HepG2 (cell line): Measurements from ENCODE around the gene PRR14. TPM values are rescaled to one million over a fixed set of nuclear protein-coding genes. Genes with fewer than 3 reads are reported as not detected.

Experiments
- ARNT2 ChIP-seq: sonication (generic); formaldehyde crosslinking; IDR thresholded peaks from 2 replicates; pipeline ENCODE4 v1.8.0; 2022; ENCODE audit warnings: mild to moderate bottlenecking, low read depth, missing genetic modification reagents, moderate library complexity
- BORCS8-MEF2B ChIP-seq: sonication (generic); formaldehyde crosslinking; IDR thresholded peaks from 2 replicates; pipeline ENCODE4 v1.8.0; 2022; ENCODE audit warnings: mild to moderate bottlenecking, missing genetic modification reagents
- BRD4 ChIP-seq: sonication (generic); formaldehyde crosslinking; IDR thresholded peaks from 2 replicates; pipeline ENCODE4 v1.4.0; 2020; ENCODE audit warnings: missing genetic modification reagents
- CENPX ChIP-seq: sonication (generic); formaldehyde crosslinking; IDR thresholded peaks from 2 replicates; pipeline ENCODE4 v1.9.0; 2021; ENCODE audit warnings: mild to moderate bottlenecking, missing genetic modification reagents, moderate library complexity
- HHEX ChIP-seq: IDR thresholded peaks from 2 replicates; pipeline ENCODE4 v1.6.1; 2016; ENCODE audit warnings: control low read depth
- MYPOP ChIP-seq: sonication (generic); formaldehyde crosslinking; IDR thresholded peaks from 2 replicates; pipeline ENCODE4 v1.8.1; 2023; ENCODE audit warnings: mild to moderate bottlenecking, moderate library complexity, missing genetic modification reagents
- NPAS2 ChIP-seq: sonication (generic); formaldehyde crosslinking; IDR thresholded peaks from 2 replicates; pipeline ENCODE4 v1.8.0; 2022; ENCODE audit warnings: mild to moderate bottlenecking, missing genetic modification reagents, borderline replicate concordance
- TRIM22 ChIP-seq: fragments of 450-650 bp; IDR thresholded peaks from 2 replicates; pipeline ENCODE4 v1.6.1; 2017
- WIZ ChIP-seq: sonication (generic); formaldehyde crosslinking; IDR thresholded peaks from 2 replicates; pipeline ENCODE4 v1.5.1; 2020; ENCODE audit warnings: mild to moderate bottlenecking, missing genetic modification reagents
- ZBED4 ChIP-seq: sonication (generic); formaldehyde crosslinking; IDR thresholded peaks from 2 replicates; pipeline ENCODE4 v1.4.0; 2020; ENCODE audit warnings: missing genetic modification reagents, borderline replicate concordance
- ZBTB1 ChIP-seq: sonication (generic); formaldehyde crosslinking; IDR thresholded peaks from 2 replicates; pipeline ENCODE4 v1.4.0; 2020; ENCODE audit warnings: missing genetic modification reagents, borderline replicate concordance
- ZNF383 ChIP-seq: sonication (generic); formaldehyde crosslinking; IDR thresholded peaks from 2 replicates; pipeline ENCODE4 v1.4.0; 2020; ENCODE audit warnings: missing genetic modification reagents, mild to moderate bottlenecking, borderline replicate concordance
- ZNF543 ChIP-seq: sonication (generic); formaldehyde crosslinking; IDR thresholded peaks from 2 replicates; pipeline ENCODE4 v1.4.0; 2020; ENCODE audit warnings: mild to moderate bottlenecking, missing genetic modification reagents
- ZNF672 ChIP-seq: sonication (generic); formaldehyde crosslinking; IDR thresholded peaks from 2 replicates; pipeline ENCODE4 v1.8.1; 2022; ENCODE audit warnings: missing genetic modification reagents
- ZSCAN25 ChIP-seq: sonication (generic); formaldehyde crosslinking; IDR thresholded peaks from 2 replicates; pipeline ENCODE4 v1.8.0; 2022; ENCODE audit warnings: mild to moderate bottlenecking, missing genetic modification reagents
- polyA plus RNA-seq, 8 experiments: library from polyadenylated mRNA; depleted of rRNA in 3 of 8; stranded (reverse) in 7 of 8; unstranded in 1 of 8; fragments of >200 nt; fragmentation: Illumina TruSeq in 4 of 8; extraction: Trizol in 4 of 8; gene quantifications; 2 replicates each; pipeline versions ENCODE4 v1.2.1 to v1.2.3, GENCODE V29; 2011 to 2016; ENCODE audit warnings: low read depth in 4 of 8, missing spikeins in 1 of 8, mixed read lengths in 1 of 8; ENCODE audit not compliant: insufficient read depth in 1 of 8
- total RNA-seq, 5 experiments: library from RNA; depleted of rRNA; stranded (reverse); fragments of >200 nt; fragmentation: Illumina TruSeq; extraction: Trizol; gene quantifications; 2 replicates each; pipeline ENCODE4 v1.2.3, GENCODE V29; 2016; ENCODE audit warnings: low read depth in 1 of 5
- TF ChIP-seq, protein P1 (sequence below): sonication (generic); formaldehyde crosslinking; IDR thresholded peaks from 2 replicates; pipeline ENCODE4 v1.9.0; 2021; ENCODE audit warnings: missing genetic modification reagents, mild to moderate bottlenecking, borderline replicate concordance
- TF ChIP-seq, protein P2 (sequence below): sonication (generic); formaldehyde crosslinking; IDR thresholded peaks from 2 replicates; pipeline ENCODE4 v1.4.0; 2020; ENCODE audit warnings: missing genetic modification reagents

Gene PRR14
- total and polyA plus RNA-seq, 2 of the 13 experiments (the other 11 are each of a cell fraction or from before 2014, with no cell fraction given) = 8.4 to 11.0 TPM

- TF ChIP-seq ZBED4 (CRISPR knock-in tag) = no peak; the same call in 1 of the 2 replicates
- TF ChIP-seq ZSCAN25 (CRISPR knock-in tag) = no peak; the same call in 1 of the 2 replicates
- no peak for TF ChIP-seq BRD4 (CRISPR knock-in tag)
- no peak for TF ChIP-seq BORCS8-MEF2B (CRISPR knock-in tag)
- no peak for TF ChIP-seq ZNF672 (CRISPR knock-in tag)
- TF ChIP-seq ZNF543 (CRISPR knock-in tag) = no peak
- TF ChIP-seq NPAS2 = no peak
- TF ChIP-seq ZNF383 (CRISPR knock-in tag) = no peak
- peak; percentile 37; the same call in 1 of the 2 replicates for TF ChIP-seq ARNT2 (CRISPR knock-in tag)
- TF ChIP-seq, protein P1, sequence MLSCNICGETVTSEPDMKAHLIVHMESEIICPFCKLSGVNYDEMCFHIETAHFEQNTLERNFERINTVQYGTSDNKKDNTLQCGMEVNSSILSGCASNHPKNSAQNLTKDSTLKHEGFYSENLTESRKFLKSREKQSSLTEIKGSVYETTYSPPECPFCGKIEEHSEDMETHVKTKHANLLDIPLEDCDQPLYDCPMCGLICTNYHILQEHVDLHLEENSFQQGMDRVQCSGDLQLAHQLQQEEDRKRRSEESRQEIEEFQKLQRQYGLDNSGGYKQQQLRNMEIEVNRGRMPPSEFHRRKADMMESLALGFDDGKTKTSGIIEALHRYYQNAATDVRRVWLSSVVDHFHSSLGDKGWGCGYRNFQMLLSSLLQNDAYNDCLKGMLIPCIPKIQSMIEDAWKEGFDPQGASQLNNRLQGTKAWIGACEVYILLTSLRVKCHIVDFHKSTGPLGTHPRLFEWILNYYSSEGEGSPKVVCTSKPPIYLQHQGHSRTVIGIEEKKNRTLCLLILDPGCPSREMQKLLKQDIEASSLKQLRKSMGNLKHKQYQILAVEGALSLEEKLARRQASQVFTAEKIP (CRISPR knock-in tag) = no peak
- peak; percentile 68; the same call in 1 of the 2 replicates for TF ChIP-seq MYPOP (CRISPR knock-in tag)
- TF ChIP-seq ZBTB1 (CRISPR knock-in tag) = no peak
- no peak for TF ChIP-seq WIZ (CRISPR knock-in tag)
- TF ChIP-seq HHEX (CRISPR knock-in tag) = no peak
- TF ChIP-seq CENPX = no peak
- no peak for TF ChIP-seq TRIM22
- TF ChIP-seq, protein P2, sequence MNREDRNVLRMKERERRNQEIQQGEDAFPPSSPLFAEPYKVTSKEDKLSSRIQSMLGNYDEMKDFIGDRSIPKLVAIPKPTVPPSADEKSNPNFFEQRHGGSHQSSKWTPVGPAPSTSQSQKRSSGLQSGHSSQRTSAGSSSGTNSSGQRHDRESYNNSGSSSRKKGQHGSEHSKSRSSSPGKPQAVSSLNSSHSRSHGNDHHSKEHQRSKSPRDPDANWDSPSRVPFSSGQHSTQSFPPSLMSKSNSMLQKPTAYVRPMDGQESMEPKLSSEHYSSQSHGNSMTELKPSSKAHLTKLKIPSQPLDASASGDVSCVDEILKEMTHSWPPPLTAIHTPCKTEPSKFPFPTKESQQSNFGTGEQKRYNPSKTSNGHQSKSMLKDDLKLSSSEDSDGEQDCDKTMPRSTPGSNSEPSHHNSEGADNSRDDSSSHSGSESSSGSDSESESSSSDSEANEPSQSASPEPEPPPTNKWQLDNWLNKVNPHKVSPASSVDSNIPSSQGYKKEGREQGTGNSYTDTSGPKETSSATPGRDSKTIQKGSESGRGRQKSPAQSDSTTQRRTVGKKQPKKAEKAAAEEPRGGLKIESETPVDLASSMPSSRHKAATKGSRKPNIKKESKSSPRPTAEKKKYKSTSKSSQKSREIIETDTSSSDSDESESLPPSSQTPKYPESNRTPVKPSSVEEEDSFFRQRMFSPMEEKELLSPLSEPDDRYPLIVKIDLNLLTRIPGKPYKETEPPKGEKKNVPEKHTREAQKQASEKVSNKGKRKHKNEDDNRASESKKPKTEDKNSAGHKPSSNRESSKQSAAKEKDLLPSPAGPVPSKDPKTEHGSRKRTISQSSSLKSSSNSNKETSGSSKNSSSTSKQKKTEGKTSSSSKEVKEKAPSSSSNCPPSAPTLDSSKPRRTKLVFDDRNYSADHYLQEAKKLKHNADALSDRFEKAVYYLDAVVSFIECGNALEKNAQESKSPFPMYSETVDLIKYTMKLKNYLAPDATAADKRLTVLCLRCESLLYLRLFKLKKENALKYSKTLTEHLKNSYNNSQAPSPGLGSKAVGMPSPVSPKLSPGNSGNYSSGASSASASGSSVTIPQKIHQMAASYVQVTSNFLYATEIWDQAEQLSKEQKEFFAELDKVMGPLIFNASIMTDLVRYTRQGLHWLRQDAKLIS = no peak
These were observed 8.2 kb downstream of the PRR14 start (continued) for GRCh38 chr16:30658731-30659506.
